Measurements from ENCODE around the gene CST9L. TPM values are rescaled to one million over a fixed set of nuclear protein-coding genes. Genes with fewer than 3 reads are reported as not detected.

Gene CST9L
- total RNA-seq, 1 donor from 2014 or later = not detected

- H3K27ac Mint-ChIP-seq (ENCODE audit: unreplicated experiment) = no peak overlapping the region
- peaks cover 3% of the 10 kb centered on the region for H3K4me1 Mint-ChIP-seq (ENCODE audit: unreplicated experiment)
- H3K36me3 Mint-ChIP-seq (ENCODE audit: low read depth, unreplicated experiment) = no peaks in the 10 kb centered on the region
- H3K4me3 Mint-ChIP-seq (ENCODE audit: unreplicated experiment) = no peak overlapping the region
- TF ChIP-seq CTCF (IDR thresholded peaks at IDR 0.05; ENCODE audit: unreplicated experiment) = no peak
- H3K9me3 Mint-ChIP-seq (ENCODE audit: unreplicated experiment) = no peaks in the 10 kb centered on the region
- no peak for DNase-seq (ENCODE audit: low spot score)
- peaks cover 3% of the 10 kb centered on the region for H3K27me3 Mint-ChIP-seq (ENCODE audit: unreplicated experiment)
Observed at GRCh38 chr20:23586735-23587525, 18.6 kb upstream of the CST9L start.

- H3K9me3 Mint-ChIP-seq (ENCODE audit: unreplicated experiment) = no peaks in the 10 kb centered on the region
- H3K27ac Mint-ChIP-seq (ENCODE audit: unreplicated experiment) = no peak overlapping the region
- TF ChIP-seq CTCF (IDR thresholded peaks at IDR 0.05; ENCODE audit: unreplicated experiment) = no peak
- no peak for DNase-seq (ENCODE audit: low spot score)
- no peaks in the 10 kb centered on the region for H3K36me3 Mint-ChIP-seq (ENCODE audit: low read depth, unreplicated experiment)
- peaks cover 3% of the 10 kb centered on the region for H3K27me3 Mint-ChIP-seq (ENCODE audit: unreplicated experiment)
- H3K4me1 Mint-ChIP-seq (ENCODE audit: unreplicated experiment) = peaks cover 3% of the 10 kb centered on the region
- H3K4me3 Mint-ChIP-seq (ENCODE audit: unreplicated experiment) = no peak overlapping the region
Observed at GRCh38 chr20:23585808-23586734, 17.8 kb upstream of the CST9L start.

- no peak overlapping the region for H3K4me3 Mint-ChIP-seq (ENCODE audit: unreplicated experiment)
- no peaks in the 10 kb centered on the region for H3K36me3 Mint-ChIP-seq (ENCODE audit: low read depth, unreplicated experiment)
- H3K27ac Mint-ChIP-seq (ENCODE audit: unreplicated experiment) = no peak overlapping the region
- no peak for TF ChIP-seq CTCF (IDR thresholded peaks at IDR 0.05; ENCODE audit: unreplicated experiment)
- DNase-seq (ENCODE audit: low spot score) = no peak
- peaks cover 3% of the 10 kb centered on the region for H3K27me3 Mint-ChIP-seq (ENCODE audit: unreplicated experiment)
- H3K4me1 Mint-ChIP-seq (ENCODE audit: unreplicated experiment) = peaks cover 3% of the 10 kb centered on the region
- H3K9me3 Mint-ChIP-seq (ENCODE audit: unreplicated experiment) = no peaks in the 10 kb centered on the region
Observed at GRCh38 chr20:23585449-23585807, 17.1 kb upstream of the CST9L start.

GRCh38 chr20:23584434-23585199, 16.3 kb upstream of the CST9L start:
- TF ChIP-seq CTCF (IDR thresholded peaks at IDR 0.05; ENCODE audit: unreplicated experiment) = no peak
- Mint-ChIP-seq H3K4me3 (ENCODE audit: unreplicated experiment) (no peak overlapping the region), H3K4me1 (ENCODE audit: unreplicated experiment) (peaks cover 3% of the 10 kb centered on the region), H3K27me3 (ENCODE audit: unreplicated experiment) (peaks cover 3% of the 10 kb centered on the region), H3K9me3 (ENCODE audit: unreplicated experiment) (no peaks in the 10 kb centered on the region), H3K36me3 (ENCODE audit: low read depth, unreplicated experiment) (no peaks in the 10 kb centered on the region), H3K27ac (ENCODE audit: unreplicated experiment) (no peak overlapping the region)
- no peak for DNase-seq (ENCODE audit: low spot score)

Measured in endothelial cell (in vitro differentiated cells).